ENCODE measurements around the gene DCX.

GRCh38 chrX:111257733-111258132 is 154.3 kb downstream of the DCX start:
- TF ChIP-seq CTCF (IDR thresholded peaks at IDR 0.05) (no peak), REST (IDR thresholded peaks at IDR 0.05; ENCODE audit: insufficient read depth in 1 of 2, low read depth in 2 of 2, low read length in 1 of 2) (no peak), TCF7L2 (IDR thresholded peaks at IDR 0.05; ENCODE audit: low read depth, low read length) (no peak)

Measured in Panc1 (cell line).